BE2C (cell line): ENCODE measurements around the gene SHC2.

ENCODE experiments used
- DNase-seq: peaks from one replicate; pipeline ENCODE4 v3.0.0-alpha.2; 2020
- H3K27me3 ChIP-seq: fragments of 250-450 bp; sonication (Bioruptor Pico); 2 replicates; pipeline ENCODE4 v1.5.1; 2020; ENCODE audit warnings: mild to moderate bottlenecking
- H3K36me3 ChIP-seq: fragments of 250-450 bp; sonication (Bioruptor Pico); 2 replicates; pipeline ENCODE4 v1.5.1; 2020; ENCODE audit warnings: mild to moderate bottlenecking
- H3K4me1 ChIP-seq: fragments of 250-450 bp; sonication (Bioruptor Pico); 2 replicates; pipeline ENCODE4 v1.5.1; 2020
- H3K4me3 ChIP-seq: 2 replicates; pipeline ENCODE4 v1.5.1; 2011; ENCODE audit warnings: low read depth, low read length
- H3K9me3 ChIP-seq: fragments of 250-450 bp; sonication (Bioruptor Pico); 2 replicates; pipeline ENCODE4 v1.5.1; 2020
- CTCF ChIP-seq: IDR thresholded peaks from 2 replicates; pipeline ENCODE4 v1.5.1; 2012; ENCODE audit warnings: mild to moderate bottlenecking, low read depth, low read length

Gene SHC2

GRCh38 chr19:472005-472858 lies 11.4 kb upstream of the SHC2 start:
- Histone ChIP-seq H3K4me1 (no peaks in the 10 kb centered on the region), H3K36me3 (no peaks in the 10 kb centered on the region), H3K4me3 (no peak overlapping the region), H3K27me3 (no peaks in the 10 kb centered on the region), H3K9me3 (no peaks in the 10 kb centered on the region)
- TF ChIP-seq CTCF = no peak
- DNase-seq = no peak

- H3K36me3 ChIP-seq = no peaks in the 10 kb centered on the region
- H3K9me3 ChIP-seq = no peaks in the 10 kb centered on the region
- DNase-seq = no peak
- no peaks in the 10 kb centered on the region for H3K4me1 ChIP-seq
- no peak for TF ChIP-seq CTCF
- H3K4me3 ChIP-seq = no peak overlapping the region
- no peaks in the 10 kb centered on the region for H3K27me3 ChIP-seq
These were observed 9.9 kb upstream of the SHC2 start for GRCh38 chr19:470701-471100.

GRCh38 chr19:469833-470232 lies 9.0 kb upstream of the SHC2 start:
- Histone ChIP-seq H3K36me3 (no peaks in the 10 kb centered on the region), H3K4me1 (no peaks in the 10 kb centered on the region), H3K27me3 (no peaks in the 10 kb centered on the region), H3K9me3 (no peaks in the 10 kb centered on the region), H3K4me3 (no peak overlapping the region)
- no peak for TF ChIP-seq CTCF
- no peak for DNase-seq

- no peak for DNase-seq
- no peaks in the 10 kb centered on the region for H3K27me3 ChIP-seq
- no peaks in the 10 kb centered on the region for H3K36me3 ChIP-seq
- no peak overlapping the region for H3K4me3 ChIP-seq
- TF ChIP-seq CTCF = no peak
- H3K4me1 ChIP-seq = no peaks in the 10 kb centered on the region
- H3K9me3 ChIP-seq = no peaks in the 10 kb centered on the region
These were observed 7.9 kb upstream of the SHC2 start for GRCh38 chr19:468587-469256.

- H3K9me3 ChIP-seq = no peaks in the 10 kb centered on the region
- H3K27me3 ChIP-seq = no peaks in the 10 kb centered on the region; the same call in 1 of the 2 replicates
- no peaks in the 10 kb centered on the region for H3K4me1 ChIP-seq
- H3K4me3 ChIP-seq = no peak overlapping the region
- H3K36me3 ChIP-seq = no peaks in the 10 kb centered on the region
- no peak for TF ChIP-seq CTCF
- DNase-seq = no peak
These were observed 6.7 kb upstream of the SHC2 start for GRCh38 chr19:467554-467953.
